HCT116 (cell line): ENCODE measurements around the gene CXCL10. TPM values are rescaled to one million over a fixed set of nuclear protein-coding genes. Genes with fewer than 3 reads are reported as not detected.

ENCODE experiments used
- ATAC-seq: fragments of 200-7000 bp; cut with Tn5 transposase; 2 replicates; pipeline ENCODE4 v1.9.1; 2020; ENCODE audit warnings: mild to moderate bottlenecking, moderate library complexity
- BruUV-seq: library from RNA; stranded (reverse); fragments of 400-500 nt; replicated peaks from 2 replicates; lab custom pipeline; 2021; lab: Mats Ljungman, UMichigan
- CTCF ChIA-PET: fragments of 300-600 bp; sonication (Branson Sonifier 250); formaldehyde crosslinking; loops from one replicate; lab custom pipeline; 2021; ENCODE audit warnings: antibody characterized with exemption; lab: Charles Lee
- POLR2A ChIA-PET: fragments of 300-600, 350-600 bp; sonication (Branson Sonifier 250); formaldehyde crosslinking; loops from one replicate; lab custom pipeline; 2021; ENCODE audit warnings: antibody characterized with exemption; lab: Charles Lee
- RAD21 ChIA-PET, 2 experiments: fragments of 300-600 bp; sonication (Branson Sonifier 250); formaldehyde crosslinking; loops; one replicate each; lab custom pipeline; 2023; ENCODE audit warnings: low total read pairs in 2 of 2; ENCODE audit not compliant: uncharacterized antibody in 2 of 2, unreplicated experiment in 2 of 2, low non-redundant PET in 1 of 2; lab: Charles Lee
- DNase-seq: peaks from one replicate; pipeline ENCODE4 v3.0.0-alpha.2; 2010; ENCODE audit warnings: low read depth, low spot score
- H2AFZ ChIP-seq: fragments of 200-600 bp; shearing (Covaris generic), sonication (generic); 2 replicates; pipeline ENCODE4 v1.6.1; 2017; ENCODE audit warnings: low read depth, mixed run types, mixed read lengths, antibody characterized with exemption, low read length; ENCODE audit not compliant: poor library complexity, severe bottlenecking
- H3K27ac ChIP-seq: 2 replicates; pipeline ENCODE4 v1.5.1; 2012; ENCODE audit warnings: low read depth, low read length
- H3K27me3 ChIP-seq: fragments of 200-600 bp; sonication (generic); 2 replicates; pipeline ENCODE4 v1.6.1; 2016; ENCODE audit warnings: mixed run types, low read length, mixed read lengths; ENCODE audit not compliant: insufficient read depth
- H3K36me3 ChIP-seq, 2 experiments: fragments of 200-500 bp in 1 of 2; fragments of 200-600 bp in 1 of 2; sonication (Bioruptor generic) in 1 of 2; sonication (generic) in 1 of 2; 2 replicates each; pipeline versions ENCODE4 v1.5.1 to v1.6.1; 2014 to 2016; ENCODE audit warnings: low read length in 2 of 2, inconsistent platforms in 1 of 2, mixed read lengths in 1 of 2, mixed run types in 1 of 2; ENCODE audit not compliant: insufficient read depth in 2 of 2, control insufficient read depth in 1 of 2
- H3K4me1 ChIP-seq, 2 experiments: fragments of 200-600 bp in 1 of 2; sonication (generic) in 1 of 2; 2 replicates each; pipeline versions ENCODE4 v1.5.1 to v1.6.1; 2012 to 2017; ENCODE audit warnings: low read length in 2 of 2, inconsistent platforms in 1 of 2, mild to moderate bottlenecking in 1 of 2, mixed read lengths in 1 of 2, mixed run types in 1 of 2, moderate library complexity in 1 of 2; ENCODE audit not compliant: insufficient read depth in 2 of 2, control insufficient read depth in 1 of 2
- H3K4me2 ChIP-seq: fragments of 200-600 bp; sonication (generic); 2 replicates; pipeline ENCODE4 v1.6.1; 2017; ENCODE audit warnings: mixed run types, low read length, mixed read lengths
- H3K4me3 ChIP-seq, 2 experiments: fragments of 200-600 bp in 1 of 2; sonication (generic) in 1 of 2; replicated peaks in 1 of 2; 2 replicates each; pipeline ENCODE4 v1.5.1; 2011 to 2016; ENCODE audit warnings: low read length in 2 of 2, control low read depth in 1 of 2, low read depth in 1 of 2, mild to moderate bottlenecking in 1 of 2, mixed read lengths in 1 of 2, mixed run types in 1 of 2
- H3K79me2 ChIP-seq: fragments of 200-600 bp; sonication (generic); 2 replicates; pipeline ENCODE4 v1.6.1; 2017; ENCODE audit warnings: mild to moderate bottlenecking, mixed run types, low read length, moderate library complexity, mixed read lengths; ENCODE audit not compliant: insufficient read depth
- H3K9ac ChIP-seq: fragments of 200-600 bp; sonication (generic); 2 replicates; pipeline ENCODE4 v1.6.1; 2016; ENCODE audit warnings: low read length, mixed read lengths
- H3K9me2 ChIP-seq: fragments of 200-600 bp; sonication (generic), shearing (Covaris generic); 2 replicates; pipeline ENCODE4 v1.6.1; 2017; ENCODE audit warnings: mixed run types, mild to moderate bottlenecking, moderate library complexity; ENCODE audit not compliant: insufficient read depth
- H3K9me3 ChIP-seq, 2 experiments: fragments of 200-500 bp in 1 of 2; fragments of 200-600 bp in 1 of 2; sonication (Bioruptor generic) in 1 of 2; sonication (generic) in 1 of 2; 2 replicates each; pipeline ENCODE4 v1.6.1; 2014 to 2017; ENCODE audit warnings: low read length in 2 of 2, mixed read lengths in 2 of 2, inconsistent platforms in 1 of 2, low read depth in 1 of 2, mild to moderate bottlenecking in 1 of 2, mixed run types in 1 of 2, moderate library complexity in 1 of 2; ENCODE audit not compliant: control insufficient read depth in 1 of 2, insufficient read depth in 1 of 2
- H4K20me1 ChIP-seq: fragments of 200-600 bp; sonication (generic), shearing (Covaris generic); 2 replicates; pipeline ENCODE4 v1.6.1; 2017; ENCODE audit warnings: mixed run types, mild to moderate bottlenecking, moderate library complexity; ENCODE audit not compliant: insufficient read depth
- ATF3 ChIP-seq: IDR thresholded peaks from 2 replicates; pipeline ENCODE4 v1.6.1; 2012
- CBX3 ChIP-seq: IDR thresholded peaks from 2 replicates; pipeline ENCODE4 v1.6.1; 2012; ENCODE audit warnings: low read depth
- CEBPB ChIP-seq: IDR thresholded peaks from 2 replicates; pipeline ENCODE4 v1.6.1; 2012; ENCODE audit warnings: low read depth
- CTCF ChIP-seq, 3 experiments: fragments of 200-600 bp in 1 of 3; sonication (generic) in 1 of 3; IDR thresholded peaks in 2 of 3; conservative IDR thresholded peaks in 1 of 3; 2 replicates each; pipeline ENCODE4 v1.5.1; 2012 to 2017; ENCODE audit warnings: low read depth in 2 of 3, low read length in 2 of 3, antibody characterized with exemption in 1 of 3, borderline replicate concordance in 1 of 3, control low read depth in 1 of 3, mild to moderate bottlenecking in 1 of 3, mixed read lengths in 1 of 3, mixed run types in 1 of 3, moderate library complexity in 1 of 3; ENCODE audit not compliant: insufficient read depth in 1 of 3
- ELF1 ChIP-seq: IDR thresholded peaks from 2 replicates; pipeline ENCODE4 v1.6.1; 2012; ENCODE audit warnings: low read depth, borderline replicate concordance
- EZH2 ChIP-seq: fragments of 200-600 bp; sonication (generic); IDR thresholded peaks from 2 replicates; pipeline ENCODE4 v1.6.1; 2017; ENCODE audit warnings: antibody characterized with exemption, mixed run types
- POLR2A ChIP-seq: IDR thresholded peaks from 2 replicates; pipeline ENCODE4 v1.7.0; 2011; ENCODE audit warnings: borderline replicate concordance; ENCODE audit not compliant: insufficient read depth, insufficient read length; ENCODE audit errors: extremely low read depth
- RAD21 ChIP-seq: IDR thresholded peaks from 2 replicates; pipeline ENCODE4 v1.6.1; 2012; ENCODE audit warnings: low read depth, mild to moderate bottlenecking
- REST ChIP-seq: IDR thresholded peaks from 2 replicates; pipeline ENCODE4 v1.6.1; 2012; ENCODE audit warnings: low read depth
- SIN3A ChIP-seq: IDR thresholded peaks from 2 replicates; pipeline ENCODE4 v1.6.1; 2012; ENCODE audit warnings: low read depth
- SP1 ChIP-seq: IDR thresholded peaks from 2 replicates; pipeline ENCODE4 v1.6.1; 2012; ENCODE audit warnings: low read depth
- SRF ChIP-seq: IDR thresholded peaks from 2 replicates; pipeline ENCODE4 v1.6.1; 2012; ENCODE audit warnings: low read depth
- TCF7L2 ChIP-seq: IDR thresholded peaks from 2 replicates; pipeline ENCODE4 v1.7.0; 2011; ENCODE audit warnings: borderline replicate concordance, inconsistent platforms; ENCODE audit not compliant: insufficient read depth, insufficient read length; ENCODE audit errors: extremely low read depth
- YY1 ChIP-seq: IDR thresholded peaks from 2 replicates; pipeline ENCODE4 v1.6.1; 2011; ENCODE audit warnings: low read length, low read depth, moderate library complexity, mild to moderate bottlenecking; ENCODE audit not compliant: insufficient replicate concordance; ENCODE audit errors: extremely low read depth
- ZBTB33 ChIP-seq: IDR thresholded peaks from 2 replicates; pipeline ENCODE4 v1.6.1; 2011; ENCODE audit warnings: mild to moderate bottlenecking, low read length, moderate library complexity; ENCODE audit not compliant: insufficient replicate concordance; ENCODE audit errors: extremely low read depth
- ZFX ChIP-seq: fragments of 450-650 bp; IDR thresholded peaks from 2 replicates; pipeline ENCODE4 v1.6.1; 2017
- ZNF274 ChIP-seq: fragments of 200-500 bp; sonication (Bioruptor generic); IDR thresholded peaks from 2 replicates; pipeline ENCODE4 v1.6.1; 2014; ENCODE audit warnings: mild to moderate bottlenecking, low read depth, low read length, inconsistent platforms
- intact Hi-C: fragments of 100-400 bp; cut with micrococcal nuclease; formaldehyde crosslinking; loops from 2 replicates; pipeline ENCODE4 v1.10.0; 2022
- total RNA-seq: library from RNA; stranded (reverse); gene quantifications from one replicate; pipeline ENCODE4 v1.2.1, GENCODE V29; 2021; ENCODE audit not compliant: unreplicated experiment

CXCL10 gene
- total RNA-seq, 1 experiment from 2014 or later = not detected

- Histone ChIP-seq H3K79me2 (peaks cover 1% of the 10 kb centered on the region; the same call in 1 of the 2 replicates), H4K20me1 (no peaks in the 10 kb centered on the region), H3K9me2 (no peaks in the 10 kb centered on the region), H3K27ac (no peak overlapping the region), H3K4me1 (peaks cover 0 to 6% of the 10 kb centered on the region in 2 experiments; a peak in 2 of 4 replicates), H3K4me2 (no peak overlapping the region), H3K27me3 (no peaks in the 10 kb centered on the region), H3K9ac (no peak overlapping the region), H2AFZ (peak overlapping the region; percentile 88), H3K4me3 (no peak overlapping the region), H3K36me3 (no peaks in the 10 kb centered on the region), H3K9me3 (no peaks in the 10 kb centered on the region)
- TF ChIP-seq CBX3 (no peak), POLR2A (no peak), EZH2 (no peak), CTCF (IDR thresholded peaks at IDR 0.05 in 2 of 3, conservative IDR thresholded peaks at IDR 0.05 in 1 of 3; ENCODE audit: borderline replicate concordance in 1 of 3, insufficient read depth in 1 of 3, low read depth in 2 of 3, low read length in 2 of 3) (peak; percentile 37 to 70 (median 60); a peak in 5 of 6 replicates), RAD21 (peak; percentile 80), SIN3A (no peak), ZNF274 (no peak), ELF1 (no peak), ZFX (no peak), REST (no peak), TCF7L2 (no peak), ZBTB33 (no peak), SRF (no peak), YY1 (no peak), SP1 (no peak), CEBPB (no peak), ATF3 (no peak)
- intact Hi-C loops = loop anchor here (1.0 to 10.0 kb wide), 4 partner anchors 72 to 509 kb away; no protein-coding TSS in a partner anchor
- ATAC-seq (peak; percentile 48), DNase-seq (peak; percentile 42)
- POLR2A ChIA-PET = no interaction called here
- RAD21 ChIA-PET = interaction anchor here (0.7 to 1.1 kb wide), 5 partner anchors 75 to 380 kb away, joined by 3 to 5 read pairs (median 3); no protein-coding TSS in a partner anchor
- CTCF ChIA-PET = interaction anchor here (0.6 to 2.3 kb wide), 20 partner anchors 11 to 509 kb away, joined by 3 to 37 read pairs (median 6); partner anchors contain the start of gene NAAA
- no TSS peak for BruUV-seq
These were observed 27.6 kb downstream of the CXCL10 start for GRCh38 chr4:75995727-75996126.
